ENCODE results near the gene FIGN. TPM values are rescaled to one million over a fixed set of nuclear protein-coding genes. Genes with fewer than 3 reads are reported as not detected.

The FIGN gene
- total RNA-seq, 2 experiments from 2014 or later: not detected

- Mint-ChIP-seq H3K27me3 (peaks cover 20% of the 10 kb centered on the region), H3K9me3 (no peaks in the 10 kb centered on the region), H3K36me3 (ENCODE audit: low read depth) (no peaks in the 10 kb centered on the region), H3K27ac (no peak overlapping the region), H3K4me1 (peaks cover 3% of the 10 kb centered on the region), H3K4me3 (no peak overlapping the region)
- no peak for DNase-seq
- ChIA-PET POLR2A (no interaction called here), CTCF (no interaction called here)
Measured at GRCh38 chr2:163733301-163733938, 2.4 kb downstream of the FIGN start.

- DNase-seq: no peak
- no peaks in the 10 kb centered on the region for H3K36me3 Mint-ChIP-seq (ENCODE audit: low read depth)
- no peak overlapping the region for H3K4me3 Mint-ChIP-seq
- H3K9me3 Mint-ChIP-seq: no peaks in the 10 kb centered on the region
- POLR2A ChIA-PET: no interaction called here
- no peak overlapping the region for H3K27ac Mint-ChIP-seq
- CTCF ChIA-PET: no interaction called here
- H3K4me1 Mint-ChIP-seq: peaks cover 3% of the 10 kb centered on the region
- peaks cover 20% of the 10 kb centered on the region for H3K27me3 Mint-ChIP-seq
Measured at GRCh38 chr2:163732727-163733126, 3.1 kb downstream of the FIGN start.

- Mint-ChIP-seq H3K27ac (no peak overlapping the region), H3K36me3 (ENCODE audit: low read depth) (no peaks in the 10 kb centered on the region), H3K27me3 (peaks cover 13% of the 10 kb centered on the region), H3K4me3 (no peak overlapping the region), H3K4me1 (peaks cover 3% of the 10 kb centered on the region), H3K9me3 (no peaks in the 10 kb centered on the region)
- ChIA-PET CTCF (no interaction called here), POLR2A (no interaction called here)
- DNase-seq: no peak
Measured at GRCh38 chr2:163731735-163732134, 4.1 kb downstream of the FIGN start.

GRCh38 chr2:163730556-163730955 is 5.3 kb downstream of the FIGN start:
- Mint-ChIP-seq H3K9me3 (no peaks in the 10 kb centered on the region), H3K4me1 (no peaks in the 10 kb centered on the region), H3K27me3 (peaks cover 8% of the 10 kb centered on the region), H3K27ac (no peak overlapping the region), H3K36me3 (ENCODE audit: low read depth) (no peaks in the 10 kb centered on the region), H3K4me3 (no peak overlapping the region)
- DNase-seq: no peak
- ChIA-PET CTCF (no interaction called here), POLR2A (no interaction called here)

- Mint-ChIP-seq H3K36me3 (ENCODE audit: low read depth) (no peaks in the 10 kb centered on the region), H3K27ac (no peak overlapping the region), H3K4me3 (no peak overlapping the region), H3K9me3 (no peaks in the 10 kb centered on the region), H3K4me1 (no peaks in the 10 kb centered on the region), H3K27me3 (peaks cover 1% of the 10 kb centered on the region)
- DNase-seq: no peak
- CTCF ChIA-PET: no interaction called here
- POLR2A ChIA-PET: no interaction called here
Measured at GRCh38 chr2:163729636-163730273, 6.1 kb downstream of the FIGN start.

GRCh38 chr2:163723881-163724280 is 11.9 kb downstream of the FIGN start:
- Mint-ChIP-seq H3K27me3 (no peaks in the 10 kb centered on the region), H3K4me1 (no peaks in the 10 kb centered on the region), H3K36me3 (ENCODE audit: low read depth) (no peaks in the 10 kb centered on the region), H3K9me3 (no peaks in the 10 kb centered on the region), H3K4me3 (no peak overlapping the region), H3K27ac (no peak overlapping the region)
- ChIA-PET CTCF (no interaction called here), POLR2A (no interaction called here)
- DNase-seq: no peak

- no peaks in the 10 kb centered on the region for H3K36me3 Mint-ChIP-seq (ENCODE audit: low read depth)
- no peak overlapping the region for H3K27ac Mint-ChIP-seq
- H3K4me1 Mint-ChIP-seq: no peaks in the 10 kb centered on the region
- H3K4me3 Mint-ChIP-seq: no peak overlapping the region
- DNase-seq: no peak
- CTCF ChIA-PET: no interaction called here
- no peaks in the 10 kb centered on the region for H3K27me3 Mint-ChIP-seq
- POLR2A ChIA-PET: no interaction called here
- H3K9me3 Mint-ChIP-seq: no peaks in the 10 kb centered on the region
Measured at GRCh38 chr2:163723348-163723747, 12.5 kb downstream of the FIGN start.

- ChIA-PET POLR2A (no interaction called here), CTCF (no interaction called here)
- no peaks in the 10 kb centered on the region for H3K9me3 Mint-ChIP-seq
- H3K4me3 Mint-ChIP-seq: no peak overlapping the region
- no peak overlapping the region for H3K27ac Mint-ChIP-seq
- no peaks in the 10 kb centered on the region for H3K27me3 Mint-ChIP-seq
- no peaks in the 10 kb centered on the region for H3K4me1 Mint-ChIP-seq
- no peaks in the 10 kb centered on the region for H3K36me3 Mint-ChIP-seq (ENCODE audit: low read depth)
- DNase-seq: no peak
Measured at GRCh38 chr2:163719331-163719730, 16.5 kb downstream of the FIGN start.

GRCh38 chr2:163717993-163718680 is 17.7 kb downstream of the FIGN start:
- H3K36me3 Mint-ChIP-seq (ENCODE audit: low read depth): no peaks in the 10 kb centered on the region

GRCh38 chr2:163717515-163717914 is 18.3 kb downstream of the FIGN start:
- Mint-ChIP-seq H3K4me1 (no peaks in the 10 kb centered on the region), H3K27me3 (no peaks in the 10 kb centered on the region), H3K27ac (no peak overlapping the region), H3K36me3 (ENCODE audit: low read depth) (no peaks in the 10 kb centered on the region), H3K4me3 (no peak overlapping the region), H3K9me3 (no peaks in the 10 kb centered on the region)
- CTCF ChIA-PET: no interaction called here
- POLR2A ChIA-PET: no interaction called here
- DNase-seq: no peak

More at GRCh38 chr2:163717993-163718680, 17.7 kb downstream of the FIGN start:
- CTCF ChIA-PET: no interaction called here
- POLR2A ChIA-PET: no interaction called here
- DNase-seq: no peak
- H3K27me3 Mint-ChIP-seq: no peaks in the 10 kb centered on the region
- no peak overlapping the region for H3K4me3 Mint-ChIP-seq
- no peaks in the 10 kb centered on the region for H3K9me3 Mint-ChIP-seq
- H3K27ac Mint-ChIP-seq: no peak overlapping the region
- H3K4me1 Mint-ChIP-seq: no peaks in the 10 kb centered on the region

- no peaks in the 10 kb centered on the region for H3K9me3 Mint-ChIP-seq
- H3K4me3 Mint-ChIP-seq: no peak overlapping the region
- POLR2A ChIA-PET: no interaction called here
- no peaks in the 10 kb centered on the region for H3K36me3 Mint-ChIP-seq (ENCODE audit: low read depth)
- H3K27ac Mint-ChIP-seq: no peak overlapping the region
- no peak for DNase-seq
- H3K4me1 Mint-ChIP-seq: no peaks in the 10 kb centered on the region
- CTCF ChIA-PET: no interaction called here
- H3K27me3 Mint-ChIP-seq: no peaks in the 10 kb centered on the region
Measured at GRCh38 chr2:163716101-163716500, 19.7 kb downstream of the FIGN start.

GRCh38 chr2:163715668-163716067 is 20.1 kb downstream of the FIGN start:
- H3K4me3 Mint-ChIP-seq: no peak overlapping the region
- no peaks in the 10 kb centered on the region for H3K36me3 Mint-ChIP-seq (ENCODE audit: low read depth)
- DNase-seq: no peak
- no peaks in the 10 kb centered on the region for H3K4me1 Mint-ChIP-seq
- ChIA-PET CTCF (no interaction called here), POLR2A (no interaction called here)
- H3K27ac Mint-ChIP-seq: no peak overlapping the region
- no peaks in the 10 kb centered on the region for H3K9me3 Mint-ChIP-seq
- no peaks in the 10 kb centered on the region for H3K27me3 Mint-ChIP-seq

- no peak for DNase-seq
Measured at GRCh38 chr2:163715199-163715598, 20.6 kb downstream of the FIGN start.

More at GRCh38 chr2:163715199-163715598, 20.6 kb downstream of the FIGN start:
- no peaks in the 10 kb centered on the region for H3K9me3 Mint-ChIP-seq
- H3K27ac Mint-ChIP-seq: no peak overlapping the region
- no peaks in the 10 kb centered on the region for H3K4me1 Mint-ChIP-seq
- no peaks in the 10 kb centered on the region for H3K27me3 Mint-ChIP-seq
- no peaks in the 10 kb centered on the region for H3K36me3 Mint-ChIP-seq (ENCODE audit: low read depth)
- ChIA-PET POLR2A (no interaction called here), CTCF (no interaction called here)
- no peak overlapping the region for H3K4me3 Mint-ChIP-seq
